SK-N-SH (cell line): ENCODE measurements around the gene PHF12.

Source experiments
- CTCF ChIP-seq: fragments of 200-600 bp; sonication (generic); IDR thresholded peaks from 2 replicates; pipeline ENCODE4 v1.6.1; 2017; ENCODE audit warnings: antibody characterized with exemption, mild to moderate bottlenecking, moderate library complexity
- EZH2phosphoT487 ChIP-seq: fragments of 200-600 bp; sonication (generic); IDR thresholded peaks from 2 replicates; pipeline ENCODE4 v1.6.1; 2017; ENCODE audit warnings: low read depth, mixed run types, mild to moderate bottlenecking, antibody characterized with exemption, moderate library complexity, borderline replicate concordance
- FOXM1 ChIP-seq: IDR thresholded peaks from 2 replicates; pipeline ENCODE4 v1.4.0; 2012; ENCODE audit warnings: low read depth, mild to moderate bottlenecking
- MAX ChIP-seq: IDR thresholded peaks from 2 replicates; pipeline ENCODE4 v1.4.0; 2012; ENCODE audit warnings: low read depth
- MEF2A ChIP-seq: IDR thresholded peaks from 2 replicates; pipeline ENCODE4 v1.4.0; 2012; ENCODE audit warnings: low read depth, borderline replicate concordance
- POLR2AphosphoS5 ChIP-seq: IDR thresholded peaks from 2 replicates; pipeline ENCODE4 v1.6.1; 2012; ENCODE audit warnings: low read depth, low read length
- RXRA ChIP-seq: IDR thresholded peaks from 2 replicates; pipeline ENCODE4 v1.4.0; 2012; ENCODE audit warnings: low read depth, mild to moderate bottlenecking, borderline replicate concordance
- TEAD4 ChIP-seq: IDR thresholded peaks from 2 replicates; pipeline ENCODE4 v1.4.0; 2012; ENCODE audit warnings: mild to moderate bottlenecking, borderline replicate concordance; ENCODE audit not compliant: insufficient read depth
- TF ChIP-seq, protein P1 (sequence below): IDR thresholded peaks from 2 replicates; pipeline ENCODE4; 2012

GRCh38 chr17:28888832-28889231 is 62.5 kb downstream of the PHF12 start:
- TF ChIP-seq, protein P1, sequence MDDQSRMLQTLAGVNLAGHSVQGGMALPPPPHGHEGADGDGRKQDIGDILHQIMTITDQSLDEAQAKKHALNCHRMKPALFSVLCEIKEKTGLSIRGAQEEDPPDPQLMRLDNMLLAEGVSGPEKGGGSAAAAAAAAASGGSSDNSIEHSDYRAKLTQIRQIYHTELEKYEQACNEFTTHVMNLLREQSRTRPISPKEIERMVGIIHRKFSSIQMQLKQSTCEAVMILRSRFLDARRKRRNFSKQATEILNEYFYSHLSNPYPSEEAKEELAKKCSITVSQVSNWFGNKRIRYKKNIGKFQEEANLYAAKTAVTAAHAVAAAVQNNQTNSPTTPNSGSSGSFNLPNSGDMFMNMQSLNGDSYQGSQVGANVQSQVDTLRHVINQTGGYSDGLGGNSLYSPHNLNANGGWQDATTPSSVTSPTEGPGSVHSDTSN = no peak
- TF ChIP-seq CTCF (no peak), MAX (no peak), MEF2A (no peak), POLR2AphosphoS5 (no peak), EZH2phosphoT487 (no peak), RXRA (no peak), FOXM1 (no peak), TEAD4 (no peak)
